ENCODE measurements around the gene ZNF24.

GRCh38 chr18:35393716-35394115, 49.5 kb upstream of the ZNF24 start:
- TF ChIP-seq CTCF (IDR thresholded peaks at IDR 0.05) (no peak), POLR2A (IDR thresholded peaks at IDR 0.05) (no peak)
